ENCODE data around the gene HCRTR1.

DNA sequence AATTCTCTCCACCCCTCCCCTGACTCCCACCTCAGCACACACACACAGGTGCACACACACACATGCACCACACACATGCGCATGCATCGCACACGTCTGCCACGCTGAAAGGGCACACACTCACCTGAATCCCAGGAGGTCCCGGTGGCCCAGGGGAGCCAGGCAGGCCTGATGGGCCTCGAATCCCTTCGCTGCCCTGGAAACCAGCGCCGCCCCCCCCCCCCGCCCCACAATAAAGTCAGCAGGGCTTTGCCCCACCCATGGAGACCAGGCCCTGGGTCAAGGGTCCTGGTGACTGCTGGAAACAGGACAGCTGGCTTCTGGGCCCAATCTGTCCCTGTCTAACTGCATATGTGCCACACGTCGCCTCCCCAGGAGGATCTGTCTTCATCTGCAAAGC, 45.0 kb downstream of the HCRTR1 start:
- TF ChIP-seq, protein P1, sequence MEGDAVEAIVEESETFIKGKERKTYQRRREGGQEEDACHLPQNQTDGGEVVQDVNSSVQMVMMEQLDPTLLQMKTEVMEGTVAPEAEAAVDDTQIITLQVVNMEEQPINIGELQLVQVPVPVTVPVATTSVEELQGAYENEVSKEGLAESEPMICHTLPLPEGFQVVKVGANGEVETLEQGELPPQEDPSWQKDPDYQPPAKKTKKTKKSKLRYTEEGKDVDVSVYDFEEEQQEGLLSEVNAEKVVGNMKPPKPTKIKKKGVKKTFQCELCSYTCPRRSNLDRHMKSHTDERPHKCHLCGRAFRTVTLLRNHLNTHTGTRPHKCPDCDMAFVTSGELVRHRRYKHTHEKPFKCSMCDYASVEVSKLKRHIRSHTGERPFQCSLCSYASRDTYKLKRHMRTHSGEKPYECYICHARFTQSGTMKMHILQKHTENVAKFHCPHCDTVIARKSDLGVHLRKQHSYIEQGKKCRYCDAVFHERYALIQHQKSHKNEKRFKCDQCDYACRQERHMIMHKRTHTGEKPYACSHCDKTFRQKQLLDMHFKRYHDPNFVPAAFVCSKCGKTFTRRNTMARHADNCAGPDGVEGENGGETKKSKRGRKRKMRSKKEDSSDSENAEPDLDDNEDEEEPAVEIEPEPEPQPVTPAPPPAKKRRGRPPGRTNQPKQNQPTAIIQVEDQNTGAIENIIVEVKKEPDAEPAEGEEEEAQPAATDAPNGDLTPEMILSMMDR (conservative IDR thresholded peaks at IDR 0.05; ENCODE audit: low read depth, low read length): no peak
- no peak for TF ChIP-seq EZH2 (IDR thresholded peaks at IDR 0.05; ENCODE audit: borderline replicate concordance, low read depth, low read length, poor library complexity, severe bottlenecking)

Measured in A673 (cell line).